ENCODE measurements around the gene PTPRD. TPM values are rescaled to one million over a fixed set of nuclear protein-coding genes. Genes with fewer than 3 reads are reported as not detected.

PTPRD gene
- total RNA-seq, 1 experiment from 2014 or later, result 32.5 TPM

- H4K20me1 ChIP-seq (ENCODE audit: control insufficient read depth, insufficient read depth, insufficient read length), result no peaks in the 10 kb centered on the region
- peaks cover 9% of the 10 kb centered on the region for H3K4me1 ChIP-seq (ENCODE audit: insufficient read depth, low read length)
- H3K36me3 Mint-ChIP-seq (ENCODE audit: insufficient read depth in 1 of 3, low read depth in 3 of 3), result peaks cover 0 to 3% (median 2%) of the 10 kb centered on the region in 3 experiments; a peak in 5 of 7 replicates
- no peak for DNase-seq
- H3K4me3 Mint-ChIP-seq, result no peak overlapping the region
- no peak overlapping the region for H2BK20ac ChIP-seq (ENCODE audit: low read depth, low read length, poor library complexity, severe bottlenecking)
- H3K27me3 Mint-ChIP-seq (ENCODE audit: low read depth), result no peaks in the 10 kb centered on the region
- no peak overlapping the region for H2BK5ac ChIP-seq (ENCODE audit: insufficient read length, low read length)
- H3K9me3 Mint-ChIP-seq, result no peaks in the 10 kb centered on the region
- H2AFZ ChIP-seq (ENCODE audit: low read length), result no peak overlapping the region
- H4K8ac ChIP-seq (replicated peaks; ENCODE audit: insufficient read length, low read depth, low read length), result no peak overlapping the region
- H3K79me1 ChIP-seq (ENCODE audit: insufficient read depth, low read depth, low read length, poor library complexity, severe bottlenecking), result no peaks in the 10 kb centered on the region
- no peak overlapping the region for H4K5ac ChIP-seq (ENCODE audit: insufficient read length, low read depth, low read length)
- no peaks in the 10 kb centered on the region for H3K23me2 ChIP-seq (ENCODE audit: insufficient read length, low read depth, low read length, poor library complexity, severe bottlenecking)
- H3K79me2 ChIP-seq (ENCODE audit: insufficient read depth, low read length), result no peaks in the 10 kb centered on the region
- H3K27ac ChIP-seq (ENCODE audit: insufficient read length, low read depth, low read length), result no peak overlapping the region
- peaks cover 37 to 42% of the 10 kb centered on the region in 2 experiments for H3K4me1 Mint-ChIP-seq
- H2BK15ac ChIP-seq (ENCODE audit: low read depth, low read length), result no peak overlapping the region
- H3K14ac ChIP-seq (ENCODE audit: insufficient read depth, low read length), result no peak overlapping the region
- TF ChIP-seq, protein P1, sequence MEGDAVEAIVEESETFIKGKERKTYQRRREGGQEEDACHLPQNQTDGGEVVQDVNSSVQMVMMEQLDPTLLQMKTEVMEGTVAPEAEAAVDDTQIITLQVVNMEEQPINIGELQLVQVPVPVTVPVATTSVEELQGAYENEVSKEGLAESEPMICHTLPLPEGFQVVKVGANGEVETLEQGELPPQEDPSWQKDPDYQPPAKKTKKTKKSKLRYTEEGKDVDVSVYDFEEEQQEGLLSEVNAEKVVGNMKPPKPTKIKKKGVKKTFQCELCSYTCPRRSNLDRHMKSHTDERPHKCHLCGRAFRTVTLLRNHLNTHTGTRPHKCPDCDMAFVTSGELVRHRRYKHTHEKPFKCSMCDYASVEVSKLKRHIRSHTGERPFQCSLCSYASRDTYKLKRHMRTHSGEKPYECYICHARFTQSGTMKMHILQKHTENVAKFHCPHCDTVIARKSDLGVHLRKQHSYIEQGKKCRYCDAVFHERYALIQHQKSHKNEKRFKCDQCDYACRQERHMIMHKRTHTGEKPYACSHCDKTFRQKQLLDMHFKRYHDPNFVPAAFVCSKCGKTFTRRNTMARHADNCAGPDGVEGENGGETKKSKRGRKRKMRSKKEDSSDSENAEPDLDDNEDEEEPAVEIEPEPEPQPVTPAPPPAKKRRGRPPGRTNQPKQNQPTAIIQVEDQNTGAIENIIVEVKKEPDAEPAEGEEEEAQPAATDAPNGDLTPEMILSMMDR (conservative IDR thresholded peaks at IDR 0.05), result no peak
- peak overlapping the region; percentile 42; the same call in 1 of the 2 replicates for H3K4ac ChIP-seq (ENCODE audit: low read depth, low read length)
- no peak overlapping the region for H3T11ph ChIP-seq (ENCODE audit: low read length)
- H3K56ac ChIP-seq (ENCODE audit: insufficient read length, low read depth, low read length), result no peak overlapping the region
- H3K18ac ChIP-seq (ENCODE audit: insufficient read length, low read depth, low read length), result no peak overlapping the region
- H2BK12ac ChIP-seq (ENCODE audit: insufficient read length, low read depth, low read length), result no peak overlapping the region
- peak overlapping the region in 2 of 3 experiments; percentile 12 to 64; a peak in 4 of 7 replicates for H3K27ac Mint-ChIP-seq
- H3K23ac ChIP-seq (ENCODE audit: insufficient read length, low read depth, low read length), result no peak overlapping the region
- no peaks in the 10 kb centered on the region for H3K27me3 ChIP-seq (ENCODE audit: insufficient read depth, low read length)
- no peaks in the 10 kb centered on the region for H3K9me3 ChIP-seq (ENCODE audit: control insufficient read depth, low read depth, low read length)
- H2BK120ac ChIP-seq (ENCODE audit: low read depth, low read length, poor library complexity, severe bottlenecking), result no peak overlapping the region
- H3K9ac ChIP-seq (ENCODE audit: extremely low read depth, insufficient read length, low read length), result no peak overlapping the region
- no peak overlapping the region for H4K91ac ChIP-seq (ENCODE audit: insufficient read length, low read depth, low read length)
- no peak overlapping the region for H2AK5ac ChIP-seq (ENCODE audit: insufficient read length, low read length)
- H3K4me2 ChIP-seq (ENCODE audit: insufficient read depth, insufficient read length, low read length), result no peak overlapping the region
- WGBS (ENCODE audit: extremely low coverage, insufficient read length, low lambda C conversion rate), result no CpG with 5 or more reads among the region's 10 CpGs
These were observed 1789.5 kb downstream of the PTPRD start for GRCh38 chr9:8823131-8823895.

Data from H9 (cell line).